HG03159 (cell line): Measurements from ENCODE around the gene PIANP.
"Not testable (repeated sequence)": the region's sequence is repeated elsewhere in the genome, so short reads cannot be mapped to it uniquely, and the experiment has no call there.

ENCODE experiments used
- ATAC-seq: cut with Tn5 transposase; IDR thresholded peaks from one replicate; pipeline ENCODE4 v1.9.1; 2021; ENCODE audit warnings: mild to moderate bottlenecking, moderate library complexity; ENCODE audit not compliant: unreplicated experiment

PIANP gene

GRCh38 chr12:6700646-6701051 lies at the start of gene PIANP:
TSS of gene PIANP (minus strand) at chr12:6700815. CDS start at chr12:6698061, 2,754 bp downstream.
- ATAC-seq: no peak

GRCh38 chr12:6748761-6749160 lies 48.1 kb upstream of the PIANP start:
- no peak for ATAC-seq

DNA sequence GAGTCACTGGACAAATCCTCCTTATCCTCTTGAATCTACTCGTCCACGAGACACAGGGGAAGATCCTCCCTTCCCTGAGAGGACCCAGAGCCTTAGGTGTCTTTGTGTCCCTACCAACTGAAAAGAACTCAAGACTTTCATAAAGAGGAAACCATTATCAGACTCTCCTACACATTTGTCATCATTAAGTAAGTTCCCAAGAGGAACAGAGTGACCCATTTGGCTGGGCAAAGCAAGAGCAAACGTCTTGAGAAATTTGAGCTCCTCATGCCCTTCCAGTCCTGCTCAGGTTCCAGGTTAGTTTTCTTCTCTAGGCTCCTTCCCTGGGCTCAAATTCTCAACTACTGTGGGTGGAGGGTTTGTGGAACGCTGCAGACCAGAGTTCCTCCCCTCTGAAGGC lies 46.6 kb upstream of the PIANP start:
- no peak for ATAC-seq

DNA sequence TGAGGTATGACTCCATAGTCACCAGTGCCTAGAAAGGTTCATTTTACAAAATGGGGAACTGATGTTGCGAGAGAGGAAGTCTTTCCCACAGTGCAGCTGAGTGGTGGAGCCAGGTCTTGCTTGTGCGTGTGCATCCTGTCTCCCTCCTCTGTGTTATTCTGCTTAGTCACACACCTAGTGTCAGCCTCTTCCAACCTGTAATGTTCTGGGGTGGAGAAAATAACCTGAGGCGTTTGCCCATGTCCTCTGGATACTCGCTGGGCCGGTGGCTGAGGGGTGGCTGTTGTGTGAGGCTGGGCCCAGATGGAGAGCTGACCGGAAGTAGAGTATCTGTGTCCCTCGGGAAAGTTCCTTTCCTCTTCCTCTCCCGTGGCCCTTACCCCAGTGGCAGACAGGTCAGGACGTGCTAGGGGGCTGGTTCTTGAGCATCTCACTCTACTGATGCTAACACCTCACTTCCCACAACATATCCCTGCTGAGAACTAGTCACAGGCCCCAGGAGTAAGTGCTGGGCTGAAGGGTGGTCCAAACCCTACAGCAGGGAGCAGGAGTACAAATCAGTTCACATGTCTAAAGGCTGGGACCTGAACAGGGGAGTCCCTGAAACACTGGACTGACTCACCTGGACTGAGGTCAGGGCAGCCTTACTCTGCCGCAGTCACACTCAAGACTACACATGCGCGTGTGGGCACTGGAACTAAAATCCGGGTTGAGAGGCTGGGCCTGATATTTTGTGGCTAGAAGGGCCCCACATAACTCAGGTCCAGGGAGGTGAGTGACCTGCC lies 45.3 kb upstream of the PIANP start:
- no peak for ATAC-seq

GRCh38 chr12:6743300-6743699 lies 42.7 kb upstream of the PIANP start:
- ATAC-seq: not testable (repeated sequence)

- ATAC-seq: no peak
Observed at GRCh38 chr12:6742834-6743233, 42.2 kb upstream of the PIANP start.

GRCh38 chr12:6742080-6742479 lies 41.5 kb upstream of the PIANP start:
- ATAC-seq: not testable (repeated sequence)

DNA sequence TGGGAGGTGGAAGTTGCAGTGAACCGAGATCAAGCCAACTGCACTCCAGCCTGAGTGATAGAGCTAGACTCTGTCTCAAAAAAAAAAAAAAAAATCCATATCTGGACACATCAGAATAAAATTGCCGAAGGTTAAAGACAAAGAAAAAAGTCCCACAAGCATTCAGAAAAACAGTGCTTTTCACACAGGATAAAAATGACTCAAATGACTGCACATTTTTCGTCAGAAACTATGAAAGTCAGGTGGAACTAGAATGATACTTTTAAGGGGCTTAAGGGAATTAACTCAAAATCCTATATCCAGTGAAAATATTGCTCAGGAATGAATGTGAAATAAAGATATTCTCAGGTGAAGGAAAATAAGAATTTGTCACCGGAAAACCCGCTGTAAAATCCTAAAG lies 36.1 kb upstream of the PIANP start:
- ATAC-seq: no peak

GRCh38 chr12:6735448-6736191 lies 35.0 kb upstream of the PIANP start:
- no peak for ATAC-seq

- no peak for ATAC-seq
Observed at GRCh38 chr12:6734506-6735387, 34.1 kb upstream of the PIANP start.

GRCh38 chr12:6730169-6730568 lies 29.6 kb upstream of the PIANP start:
- ATAC-seq: no peak

DNA sequence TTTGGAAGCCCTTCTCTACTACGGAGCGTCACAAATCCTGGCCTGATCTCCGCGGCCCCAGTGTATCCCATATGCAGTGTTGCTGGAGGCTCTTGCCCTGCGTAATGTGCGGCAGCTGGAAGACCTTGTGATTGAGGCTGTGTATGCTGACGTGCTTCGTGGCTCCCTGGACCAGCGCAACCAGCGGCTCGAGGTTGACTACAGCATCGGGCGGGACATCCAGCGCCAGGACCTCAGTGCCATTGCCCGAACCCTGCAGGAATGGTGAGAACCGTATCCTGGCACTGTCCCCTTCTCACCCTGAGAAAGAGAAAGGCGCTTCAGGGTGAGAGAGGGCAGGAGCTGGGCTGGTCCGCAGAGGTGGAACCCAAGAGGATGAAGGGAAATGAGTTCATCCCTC lies 28.6 kb upstream of the PIANP start:
- ATAC-seq: no peak

- no peak for ATAC-seq
Observed at GRCh38 chr12:6725350-6725749, 24.7 kb upstream of the PIANP start.

DNA sequence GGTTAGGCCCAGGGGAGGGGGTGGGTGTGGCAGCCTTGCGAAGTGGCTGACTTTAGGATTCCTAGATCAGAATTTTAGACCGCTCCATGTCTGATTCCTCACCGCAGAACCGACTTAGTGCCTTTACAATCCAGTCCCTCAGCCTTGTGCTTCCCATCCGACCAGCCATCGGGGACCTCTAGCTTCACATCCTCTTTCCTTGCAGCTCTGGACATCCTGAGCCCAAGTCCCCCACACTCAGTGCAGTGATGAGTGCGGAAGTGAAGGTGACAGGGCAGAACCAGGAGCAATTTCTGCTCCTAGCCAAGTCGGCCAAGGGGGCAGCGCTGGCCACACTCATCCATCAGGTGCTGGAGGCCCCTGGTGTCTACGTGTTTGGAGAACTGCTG lies 23.8 kb upstream of the PIANP start:
- ATAC-seq: peak; percentile 30

DNA sequence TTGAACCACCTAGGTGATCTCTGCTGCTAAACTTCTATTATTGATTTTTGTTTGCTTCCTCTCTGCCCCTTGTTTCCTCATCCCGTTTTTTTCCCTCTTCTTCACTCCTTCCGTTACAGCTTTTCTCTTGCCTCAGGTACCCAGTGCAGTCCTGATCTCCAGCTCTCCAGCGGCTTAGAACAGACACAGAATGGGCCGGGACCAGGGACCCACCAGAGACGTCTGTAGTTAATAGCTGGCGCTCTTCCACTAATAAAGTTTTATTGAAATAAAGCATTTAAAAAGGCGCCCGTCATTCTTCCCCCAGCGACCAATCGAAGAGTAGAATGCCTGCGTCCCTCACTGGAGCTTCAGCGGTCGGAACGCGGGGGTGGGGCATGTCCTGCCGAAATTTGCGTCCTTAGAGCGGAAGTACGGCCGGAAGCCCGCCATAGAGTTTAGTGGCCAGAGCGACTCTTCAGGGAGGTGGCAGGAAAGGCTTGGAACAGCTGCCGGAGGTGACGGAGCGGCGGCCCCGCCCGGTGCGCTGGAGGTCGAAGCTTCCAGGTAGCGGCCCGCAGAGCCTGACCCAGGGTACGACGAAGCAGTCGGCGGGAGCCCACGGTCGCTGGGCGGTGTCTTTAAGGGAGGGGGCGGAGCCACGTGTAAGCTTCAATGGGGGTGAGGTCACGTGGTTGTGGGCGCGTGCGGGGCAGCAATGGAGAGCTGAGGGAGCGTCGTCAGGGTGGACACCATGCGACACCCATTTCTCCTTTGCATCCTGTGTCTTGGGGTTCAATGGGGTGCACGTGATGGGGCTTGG lies 23.2 kb upstream of the PIANP start, which contains the start of gene COPS7A:
COPS7A (plus strand) TSS at position 440 of the 802 bp plus-strand sequence. CDS start 611 bp downstream, outside the sequence.
- ATAC-seq: peak; percentile 93

- ATAC-seq: no peak
Observed at GRCh38 chr12:6722863-6723262, 22.2 kb upstream of the PIANP start.

- ATAC-seq: no peak
Observed at GRCh38 chr12:6716874-6717437, 16.3 kb upstream of the PIANP start.

DNA sequence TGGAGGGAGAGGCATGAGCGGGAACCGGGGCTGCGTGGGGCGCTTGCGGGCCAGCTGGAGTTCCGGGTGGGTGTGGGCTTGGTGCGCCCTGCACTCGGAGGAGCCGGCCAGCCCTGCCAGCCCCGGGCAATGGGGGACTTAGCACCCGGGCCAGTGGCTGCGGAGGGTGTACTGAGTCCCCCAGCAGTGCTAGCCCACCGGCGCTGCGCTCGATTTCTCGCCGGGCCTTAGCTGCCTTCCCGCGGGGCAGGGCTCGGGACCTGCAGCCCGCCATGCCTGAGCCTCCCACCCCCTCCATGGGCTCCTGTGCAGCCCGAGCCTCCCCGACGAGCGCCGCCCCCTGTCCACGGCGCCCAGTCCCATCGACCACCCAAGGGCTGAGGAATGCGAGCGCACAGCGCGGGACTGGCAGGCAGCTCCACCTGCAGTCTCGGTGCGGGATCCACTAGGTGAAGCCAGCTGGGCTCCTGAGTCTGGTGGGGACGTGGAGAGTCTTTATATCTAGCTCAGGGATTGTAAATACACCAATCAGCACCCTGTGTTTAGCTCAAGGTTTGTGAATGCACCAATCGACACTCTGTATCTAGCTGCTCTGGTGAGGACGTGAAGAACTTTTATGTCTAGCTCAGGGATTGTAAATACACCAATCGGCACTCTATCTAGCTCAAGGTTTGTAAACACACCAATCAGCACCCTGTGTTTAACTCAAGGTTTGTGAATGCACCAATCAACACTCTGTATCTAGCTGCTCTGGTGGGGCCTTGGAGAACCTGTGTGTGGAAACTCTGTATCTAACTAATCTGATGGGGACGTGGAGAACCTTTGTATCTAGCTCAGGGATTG lies 15.6 kb upstream of the PIANP start:
- ATAC-seq: not testable (repeated sequence)

DNA sequence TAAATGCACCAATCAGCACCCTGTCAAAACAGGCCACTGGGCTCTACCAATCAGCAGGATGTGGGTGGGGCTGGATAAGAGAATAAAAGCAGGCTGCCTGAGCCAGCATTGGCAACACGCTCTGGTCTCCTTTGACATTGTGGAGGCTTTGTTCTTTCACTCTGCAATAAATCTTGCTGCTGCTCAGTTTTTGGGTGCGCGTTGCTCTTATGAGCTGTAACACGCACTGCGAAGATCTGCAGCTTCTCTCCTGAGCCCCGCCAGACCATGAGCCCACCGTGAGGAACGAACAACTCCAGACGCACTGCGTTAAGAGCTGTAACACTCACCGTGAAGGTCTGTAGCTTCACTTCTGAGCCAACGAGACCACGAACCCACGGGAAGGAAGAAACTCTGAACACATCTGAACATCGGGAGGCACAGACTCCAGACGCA lies 8.4 kb upstream of the PIANP start:
- no peak for ATAC-seq
